Measurements from ENCODE around the gene TBX15. TPM values are rescaled to one million over a fixed set of nuclear protein-coding genes. Genes with fewer than 3 reads are reported as not detected.

The TBX15 gene
- total and polyA plus RNA-seq, 9 of the 15 experiments (the other 6 are each of a cell fraction or from before 2014, with no cell fraction given), result 0.03 to 3.4 (median 2.3) TPM

GRCh38 chr1:118894836-118895235 is 93.3 kb downstream of the TBX15 start:
- H3K79me2 ChIP-seq (ENCODE audit: control insufficient read depth, insufficient read depth, low read length), result no peaks in the 10 kb centered on the region
- no peaks in the 10 kb centered on the region for H3K36me3 ChIP-seq (ENCODE audit: control insufficient read depth, insufficient read depth, low read length)
- DNase-seq (ENCODE audit: extremely low read depth in 1 of 4, low spot score in 3 of 4) (no peak), FAIRE-seq (no peak), ATAC-seq (no peak)
- H3K9me3 ChIP-seq (replicated peaks; ENCODE audit: control insufficient read depth, insufficient read depth, low read depth, low read length), result no peaks in the 10 kb centered on the region
- no peak overlapping the region for H3K4me3 ChIP-seq
- peak; percentile 41; the same call in 1 of the 2 replicates for TF ChIP-seq ATF3 (IDR thresholded peaks at IDR 0.05)
- no peak for TF ChIP-seq ATF3 (CRISPR knock-in tag; conservative IDR thresholded peaks at IDR 0.05)
- no peak for TF ChIP-seq ZBTB17 (CRISPR knock-in tag; IDR thresholded peaks at IDR 0.05)
- no peak for TF ChIP-seq ATF1 (CRISPR knock-in tag; IDR thresholded peaks at IDR 0.05)
- peak; percentile 66 for TF ChIP-seq ATF1 (tag; IDR thresholded peaks at IDR 0.05)
- H3K9me1 ChIP-seq (ENCODE audit: control insufficient read depth, insufficient read depth, low read length), result no peaks in the 10 kb centered on the region
- no peaks in the 10 kb centered on the region for H3K4me1 ChIP-seq (replicated peaks in 1 of 2; ENCODE audit: control insufficient read depth in 2 of 2, insufficient read depth in 2 of 2, low read length in 2 of 2)
- intact Hi-C loops (cut with micrococcal nuclease) (no loop called here), in situ Hi-C loops (cut with MboI) (no loop called here)
- H3K9ac ChIP-seq (ENCODE audit: insufficient read depth in 1 of 2, low read depth in 2 of 2, low read length in 2 of 2), result no peak overlapping the region
- no TSS peak for BruUV-seq (replicated peaks)
- no peak overlapping the region for H3K4me2 ChIP-seq (ENCODE audit: insufficient read depth, low read length)
- H4K20me1 ChIP-seq (replicated peaks; ENCODE audit: control insufficient read depth, insufficient read depth, low read length), result no peaks in the 10 kb centered on the region
- no peak overlapping the region for H3K27ac ChIP-seq (ENCODE audit: extremely low read depth, low read depth, low read length)
- CTCF ChIA-PET (ENCODE audit: low intra/inter-chr PET ratio), result no interaction called here
- H3K27me3 ChIP-seq (ENCODE audit: control insufficient read depth in 2 of 2, insufficient read depth in 2 of 2, low read length in 2 of 2), result no peaks in the 10 kb centered on the region
- H2AFZ ChIP-seq (ENCODE audit: low read depth, low read length), result no peak overlapping the region
- WGBS (ENCODE audit: insufficient coverage, low coverage, missing lambda C conversion rate), result 7% methylated on average over 3 of the region's 3 CpGs
- POLR2A ChIA-PET, result no interaction called here

GRCh38 chr1:118890851-118891384 is 97.2 kb downstream of the TBX15 start:
- H3K36me3 ChIP-seq (ENCODE audit: control insufficient read depth, insufficient read depth, low read length), result no peaks in the 10 kb centered on the region
- CTCF ChIA-PET (ENCODE audit: low intra/inter-chr PET ratio), result no interaction called here
- H3K27ac ChIP-seq (ENCODE audit: extremely low read depth, low read depth, low read length), result no peak overlapping the region
- no peaks in the 10 kb centered on the region for H3K27me3 ChIP-seq (ENCODE audit: control insufficient read depth in 2 of 2, insufficient read depth in 2 of 2, low read length in 2 of 2)
- POLR2A ChIA-PET, result no interaction called here
- no peaks in the 10 kb centered on the region for H3K79me2 ChIP-seq (ENCODE audit: control insufficient read depth, insufficient read depth, low read length)
- H3K4me1 ChIP-seq (replicated peaks in 1 of 2; ENCODE audit: control insufficient read depth in 2 of 2, insufficient read depth in 2 of 2, low read length in 2 of 2), result no peaks in the 10 kb centered on the region
- no peak overlapping the region for H3K9ac ChIP-seq (ENCODE audit: insufficient read depth in 1 of 2, low read depth in 2 of 2, low read length in 2 of 2)
- no peak overlapping the region for H3K4me2 ChIP-seq (ENCODE audit: insufficient read depth, low read length)
- BruUV-seq (replicated peaks), result no TSS peak
- H3K9me3 ChIP-seq (replicated peaks; ENCODE audit: control insufficient read depth, insufficient read depth, low read depth, low read length), result no peaks in the 10 kb centered on the region
- H3K9me1 ChIP-seq (ENCODE audit: control insufficient read depth, insufficient read depth, low read length), result no peaks in the 10 kb centered on the region
- in situ Hi-C loops (cut with MboI), result no loop called here
- H3K4me3 ChIP-seq, result no peak overlapping the region
- intact Hi-C loops (cut with micrococcal nuclease), result no loop called here
- ATAC-seq (no peak), FAIRE-seq (no peak), DNase-seq (ENCODE audit: extremely low read depth in 1 of 4, low spot score in 3 of 4) (no peak)
- H2AFZ ChIP-seq (ENCODE audit: low read depth, low read length), result no peak overlapping the region
- H4K20me1 ChIP-seq (replicated peaks; ENCODE audit: control insufficient read depth, insufficient read depth, low read length), result no peaks in the 10 kb centered on the region
- WGBS (ENCODE audit: insufficient coverage, low coverage, missing lambda C conversion rate), result 10% methylated on average over 5 of the region's 5 CpGs
- TF ChIP-seq MBD1 (CRISPR knock-in tag; IDR thresholded peaks at IDR 0.05) (no peak), POLR2H (tag; IDR thresholded peaks at IDR 0.05; ENCODE audit: low read depth) (no peak), CCNT2 (IDR thresholded peaks at IDR 0.05; ENCODE audit: borderline replicate concordance, extremely low read depth, insufficient read length, low read depth, low read length) (no peak), SRSF9 (IDR thresholded peaks at IDR 0.05; ENCODE audit: borderline replicate concordance, low read depth, low read length) (no peak), RB1 (IDR thresholded peaks at IDR 0.05; ENCODE audit: low read depth) (no peak), MIER1 (IDR thresholded peaks at IDR 0.05; ENCODE audit: low read depth) (no peak), CEBPG (CRISPR knock-in tag; IDR thresholded peaks at IDR 0.05) (no peak), CEBPG (tag; conservative IDR thresholded peaks at IDR 0.05 in 1 of 2, IDR thresholded peaks at IDR 0.05 in 1 of 2) (no peak), TEAD4 (IDR thresholded peaks at IDR 0.05; ENCODE audit: low read length) (no peak), TEAD4 (CRISPR knock-in tag; IDR thresholded peaks at IDR 0.05; ENCODE audit: borderline replicate concordance) (no peak)
